Activated CD4-positive, alpha-beta T cell treated with anti-CD3 and anti-CD28 coated beads, Interleukin-2, Interleukin-4, amounts not matched to agents 100 ng/mL and 50 ng/mL, durations not matched to agents 16 hours and 8 hours (primary cell): ENCODE measurements around the gene ANKRD44.

Experiments used
- DNase-seq: peaks from one replicate; pipeline ENCODE4 v3.0.0-alpha.2; 2020; ENCODE audit warnings: low spot score

The ANKRD44 gene

DNA sequence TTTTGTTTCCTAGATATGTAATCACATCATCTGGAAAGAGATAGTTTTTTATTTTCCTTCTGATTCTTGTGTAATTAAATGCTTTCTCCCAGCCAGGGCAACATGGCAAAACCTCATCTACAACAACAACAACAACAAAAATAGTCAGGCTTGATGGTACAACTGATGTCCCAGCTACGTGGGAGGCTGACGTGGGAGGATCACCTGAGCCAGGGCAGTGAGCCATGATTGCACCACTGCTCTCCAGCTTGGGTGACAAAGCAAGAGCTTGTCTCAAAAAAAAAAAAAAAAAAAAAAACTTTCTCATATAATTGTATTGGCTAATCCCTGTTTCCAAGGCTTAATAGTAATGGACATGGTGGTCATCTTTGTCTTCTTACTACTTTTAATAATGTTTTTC, 357.6 kb downstream of the ANKRD44 start:
- DNase-seq: no peak

DNA sequence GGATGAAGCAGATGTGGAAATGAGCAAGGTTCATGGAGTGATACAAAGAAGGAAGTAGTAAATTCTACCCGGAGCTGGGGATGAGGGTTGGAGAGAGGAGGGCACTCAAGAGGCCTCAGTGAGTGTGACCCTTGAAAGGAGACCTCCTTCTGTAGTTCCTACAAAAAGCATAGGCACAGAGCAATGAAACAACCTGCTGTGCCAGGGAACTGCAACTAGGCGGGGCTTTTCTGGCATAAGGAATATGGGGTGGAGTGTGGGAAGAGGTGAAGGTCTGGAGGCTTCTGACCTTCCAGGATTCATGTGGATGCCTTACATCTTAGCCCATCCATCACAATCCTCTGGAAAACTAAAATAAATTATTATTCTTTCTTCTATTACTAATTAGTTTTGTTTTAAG, 358.6 kb downstream of the ANKRD44 start:
- DNase-seq: no peak

DNA sequence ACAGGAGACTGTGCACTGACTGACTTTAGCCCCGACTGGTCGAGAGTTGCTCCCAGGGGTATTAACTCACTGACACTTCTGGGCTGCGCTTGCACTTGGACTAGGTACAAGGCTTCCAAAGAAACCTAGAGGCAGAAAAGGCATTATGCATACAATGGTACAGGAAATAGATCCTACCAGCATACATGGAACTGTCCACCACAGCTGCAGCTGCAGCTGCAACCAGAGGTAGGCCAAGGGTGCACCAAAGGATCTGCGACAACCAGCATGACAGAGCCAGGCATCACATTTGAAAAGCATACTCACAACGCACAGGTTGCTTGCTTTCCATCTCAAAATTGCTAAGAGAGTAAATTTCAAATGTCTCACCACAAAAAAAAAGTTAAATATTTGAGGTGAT, 361.5 kb downstream of the ANKRD44 start:
- no peak for DNase-seq

DNA sequence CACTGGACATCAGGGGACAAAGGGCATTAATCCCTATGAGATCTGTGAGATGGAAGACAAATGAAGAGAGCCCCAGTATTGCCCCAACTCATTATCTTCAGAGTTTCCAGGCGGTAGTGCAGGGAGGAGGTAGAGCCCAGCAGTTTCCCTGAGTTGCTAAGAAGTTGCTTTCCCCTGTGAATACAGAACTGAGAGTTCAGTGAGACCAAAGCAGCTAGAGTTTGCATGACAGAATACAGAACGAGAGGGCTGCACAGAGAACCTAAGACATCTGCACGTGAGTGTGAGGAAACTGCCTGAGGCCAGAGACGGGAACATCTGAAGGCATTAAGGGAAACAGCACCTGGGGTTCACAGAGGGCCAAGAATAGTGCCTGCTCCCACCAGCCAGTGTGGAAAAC, 366.0 kb downstream of the ANKRD44 start:
- DNase-seq: no peak

DNA sequence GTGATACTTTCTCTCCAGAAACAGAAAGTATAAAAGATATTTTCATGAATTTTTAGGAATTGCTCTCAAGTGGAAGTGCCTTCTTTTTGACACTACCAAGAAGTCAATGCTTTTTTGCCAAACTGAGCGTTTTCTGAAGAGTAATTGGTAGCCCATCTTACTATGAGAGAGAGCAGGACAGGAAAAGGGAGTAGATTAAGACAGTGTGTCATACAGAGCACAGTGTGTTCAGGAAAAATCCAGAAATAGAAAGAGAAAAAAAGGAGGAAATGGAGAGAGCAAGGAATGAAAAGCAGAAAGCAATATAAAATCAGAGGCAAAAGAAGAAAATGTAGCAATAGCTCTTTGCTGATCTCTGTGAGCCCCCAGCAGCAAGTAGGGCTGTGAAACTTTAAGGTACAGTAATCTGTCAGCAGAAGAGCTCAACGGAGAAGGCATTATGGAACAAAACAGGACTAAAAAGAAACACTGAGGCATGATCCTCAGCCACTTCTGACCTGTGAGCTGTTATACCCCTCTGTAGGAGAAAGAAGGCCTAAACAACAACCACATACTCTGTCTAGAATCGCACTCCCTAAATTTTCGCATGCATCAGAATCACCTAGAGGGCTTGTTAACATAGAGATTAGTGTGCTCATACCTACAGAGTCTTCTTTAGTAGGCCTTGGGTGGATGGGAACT, 369.0 kb downstream of the ANKRD44 start:
- no peak for DNase-seq

DNA sequence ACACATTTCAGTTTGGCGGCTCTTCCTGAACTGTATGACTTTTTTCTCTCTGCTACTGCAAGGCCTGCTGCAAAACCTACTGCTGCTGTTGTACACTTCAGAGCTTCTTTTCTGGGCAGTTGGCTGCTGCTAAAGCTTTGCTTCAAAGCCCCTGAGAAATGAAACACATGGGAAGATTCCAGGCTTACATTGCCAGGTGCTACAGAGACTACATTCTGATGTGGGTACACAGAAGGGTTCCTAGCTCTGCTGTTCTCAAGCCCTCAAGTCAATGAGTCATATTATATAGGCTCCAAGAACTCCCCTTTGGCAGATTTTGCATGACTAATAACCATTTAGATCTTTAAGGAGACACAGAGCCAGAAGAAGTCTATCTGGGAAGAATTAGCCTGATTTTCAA, 371.2 kb downstream of the ANKRD44 start:
- no peak for DNase-seq
